ENCODE data around the gene GRIN1. TPM values are rescaled to one million over a fixed set of nuclear protein-coding genes. Genes with fewer than 3 reads are reported as not detected.

The GRIN1 gene
- total and polyA plus RNA-seq, 2 of the 13 experiments (the other 11 are each of a cell fraction or from before 2014, with no cell fraction given), result 0.13 TPM; not detected in 1

DNA sequence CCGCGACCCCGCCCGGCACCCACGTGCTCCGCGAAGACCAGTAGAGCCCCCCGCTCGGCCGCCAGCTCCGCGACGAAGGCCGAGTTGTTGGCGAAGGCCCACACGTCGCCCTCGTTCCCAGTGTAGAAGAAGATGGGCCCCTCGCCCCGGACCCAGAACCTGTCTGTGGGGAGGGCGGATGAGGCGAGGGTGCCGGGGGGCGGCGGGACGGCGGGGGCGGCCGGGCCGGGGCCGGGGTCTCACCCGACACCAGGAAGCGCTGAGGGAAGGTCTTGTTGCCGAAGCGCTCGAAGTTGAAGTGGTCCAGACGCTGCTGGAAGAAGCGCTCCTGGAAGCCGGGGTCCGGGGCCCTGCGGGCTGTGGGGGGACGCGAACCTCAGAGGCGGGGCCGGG lies 24.7 kb upstream of the GRIN1 start:
- H3K4me2 ChIP-seq (ENCODE audit: low read depth, low read length), result no peak overlapping the region
- DNase-seq (ENCODE audit: low spot score) (no peak), ATAC-seq (no peak), FAIRE-seq (no peak)
- BruUV-seq (replicated peaks), result no TSS peak
- no peaks in the 10 kb centered on the region for H4K20me1 ChIP-seq (ENCODE audit: insufficient read depth, low read length)
- H3K27me3 ChIP-seq (ENCODE audit: control insufficient read depth in 1 of 2, insufficient read depth in 2 of 2, low read length in 2 of 2), result no peaks in the 10 kb centered on the region
- no peak overlapping the region for H3K9ac ChIP-seq (ENCODE audit: insufficient read depth, low read depth, low read length)
- H2AFZ ChIP-seq (ENCODE audit: low read length), result no peak overlapping the region
- no peak overlapping the region for H3K27ac ChIP-seq (ENCODE audit: extremely low read length, insufficient read depth, low read length)
- no peak overlapping the region for H3K4me3 ChIP-seq (replicated peaks in 1 of 3; ENCODE audit: insufficient read depth in 1 of 3, low read depth in 2 of 3, low read length in 3 of 3)
- H3K79me2 ChIP-seq (ENCODE audit: insufficient read depth, low read length), result no peaks in the 10 kb centered on the region
- ChIA-PET POLR2A (no interaction called here), CTCF (ENCODE audit: low intra/inter-chr PET ratio, low total read pairs) (no interaction called here)
- peaks cover 64% of the 10 kb centered on the region for H3K4me1 ChIP-seq (ENCODE audit: insufficient read depth, low read length)
- in situ Hi-C loops (cut with HindIII; ENCODE audit: extremely low pct_ligation_motif_present, low pct_unique_long_range_greater_than_20kb), result loop anchor here (5.0 kb wide), 1 partner anchor 113 kb away; the partner anchor contains the start of genes CYSRT1 and RNF224
- H3K36me3 ChIP-seq (replicated peaks in 1 of 2; ENCODE audit: control insufficient read depth in 1 of 2, insufficient read depth in 2 of 2, low read length in 2 of 2), result no peaks in the 10 kb centered on the region
- intact Hi-C loops (cut with micrococcal nuclease; ENCODE audit: unreplicated experiment), result loop anchor here (10.0 kb wide), 1 partner anchor 61 kb away; the partner anchor contains the start of genes LRRC26 and TMEM210
- 98% methylated on average over 45 of the region's 45 CpGs for WGBS (ENCODE audit: low lambda C conversion rate)
- H3K9me3 ChIP-seq (ENCODE audit: low read length), result no peaks in the 10 kb centered on the region
- TF ChIP-seq ARID4A (CRISPR knock-in tag; IDR thresholded peaks at IDR 0.05; ENCODE audit: borderline replicate concordance) (no peak), BCL6 (CRISPR knock-in tag; IDR thresholded peaks at IDR 0.05) (no peak), ZNF44 (CRISPR knock-in tag; IDR thresholded peaks at IDR 0.05) (no peak), ZKSCAN5 (CRISPR knock-in tag; IDR thresholded peaks at IDR 0.05) (no peak), ZNF142 (CRISPR knock-in tag; IDR thresholded peaks at IDR 0.05) (no peak), HDAC6 (IDR thresholded peaks at IDR 0.05; ENCODE audit: low read depth, low read length) (no peak), TBL1XR1 (IDR thresholded peaks at IDR 0.05; ENCODE audit: borderline replicate concordance, low read length, partially characterized antibody) (no peak), ZXDC (CRISPR knock-in tag; IDR thresholded peaks at IDR 0.05) (no peak), RBM22 (optimal IDR thresholded peaks at IDR 0.05; ENCODE audit: low read length) (no peak), HCFC1 (IDR thresholded peaks at IDR 0.05; ENCODE audit: low read depth, low read length) (no peak), TCF7 (IDR thresholded peaks at IDR 0.05; ENCODE audit: low read depth) (no peak), NCOA2 (CRISPR knock-in tag; IDR thresholded peaks at IDR 0.05) (no peak), SCMH1 (CRISPR knock-in tag; IDR thresholded peaks at IDR 0.05; ENCODE audit: borderline replicate concordance) (no peak)

Measured in HepG2 (cell line).